Esophagus squamous epithelium (tissue), 5 donors: Measurements from ENCODE around the gene RSPO4. TPM values are rescaled to one million over a fixed set of nuclear protein-coding genes. Genes with fewer than 3 reads are reported as not detected.

Experiments
- DNase-seq: peaks from one replicate; lab custom pipeline; 2025; lab: John Stamatoyannopoulos, UW
- H3K27ac ChIP-seq, 4 donors: fragments of 200-600 bp; sonication (generic); one replicate each; pipeline ENCODE4 v1.5.1; 2016 to 2019; ENCODE audit warnings: mild to moderate bottlenecking in 1 of 4
- H3K27me3 ChIP-seq, 4 donors: fragments of 200-600 bp; sonication (generic); 1 replicate in 3 of 4; 2 replicates in 1 of 4; pipeline versions ENCODE4 v1.5.1 to v1.6.0; 2017 to 2021; ENCODE audit warnings: antibody characterized with exemption in 1 of 4
- H3K36me3 ChIP-seq, 3 donors: fragments of 200-600 bp; sonication (generic); one replicate each; pipeline ENCODE4 v1.5.1; 2016 to 2019
- H3K4me1 ChIP-seq, 3 donors: fragments of 200-600 bp; sonication (generic); one replicate each; pipeline ENCODE4 v1.5.1; 2017 to 2019
- H3K4me3 ChIP-seq, 4 donors: fragments of 200-600 bp; sonication (generic); 1 replicate in 3 of 4; 2 replicates in 1 of 4; pipeline ENCODE4 v1.5.1; 2016 to 2019; ENCODE audit warnings: mild to moderate bottlenecking in 2 of 4, moderate library complexity in 1 of 4
- H3K9me3 ChIP-seq, 3 donors: fragments of 200-600 bp; sonication (generic); one replicate each; pipeline ENCODE4 v1.5.1; 2016 to 2019
- POLR2A ChIP-seq, 4 donors: fragments of 450-650 bp; IDR thresholded peaks; one replicate each; pipeline ENCODE4 v1.6.1; 2017; ENCODE audit warnings: antibody characterized with exemption in 4 of 4, mild to moderate bottlenecking in 4 of 4, moderate library complexity in 3 of 4
- WGBS, 2 donors: methylation state at CpG; one replicate each; pipeline ENCODE4 v1.1.5; 2018; 5-methylcytosine and 5-hydroxymethylcytosine counted together
- intact Hi-C: fragments of 100-400 bp; cut with DNase I; formaldehyde crosslinking; loops from one replicate; pipeline ENCODE4 v1.15.0; 2022
- total RNA-seq, 4 donors: library from RNA; depleted of rRNA; stranded (reverse); fragments of >200 nt; gene quantifications; one replicate each; pipeline ENCODE4 v1.1.0, GENCODE V29; 2016
- TF ChIP-seq, protein P1 (sequence below), 6 experiments: fragments of 450-650 bp in 4 of 6; fragments of 200-600 bp in 2 of 6; sonication (generic) in 2 of 6; IDR thresholded peaks; one replicate each; pipeline ENCODE4 v1.5.1; 2016 to 2019; ENCODE audit warnings: antibody characterized with exemption in 6 of 6, mild to moderate bottlenecking in 4 of 6, moderate library complexity in 4 of 6
- donor health status: DM: yes; HTN: yes; CAD: no.

The RSPO4 gene
- total RNA-seq, 4 donors from 2014 or later = 0.18 to 0.23 (median 0.19) TPM; not detected in 1

- intact Hi-C loops = loop anchor here (10.0 kb wide), 1 partner anchor 60 kb away; no protein-coding TSS in a partner anchor
- Histone ChIP-seq H3K4me1 (no peaks in the 10 kb centered on the region), H3K9me3 (no peaks in the 10 kb centered on the region), H3K4me3 (no peak overlapping the region), H3K36me3 (no peaks in the 10 kb centered on the region), H3K27ac (no peak overlapping the region), H3K27me3 (peaks cover 0 to 27% (median 0%) of the 10 kb centered on the region in 4 donors)
- no peak for TF ChIP-seq POLR2A (IDR thresholded peaks at IDR 0.05)
- TF ChIP-seq, protein P1, sequence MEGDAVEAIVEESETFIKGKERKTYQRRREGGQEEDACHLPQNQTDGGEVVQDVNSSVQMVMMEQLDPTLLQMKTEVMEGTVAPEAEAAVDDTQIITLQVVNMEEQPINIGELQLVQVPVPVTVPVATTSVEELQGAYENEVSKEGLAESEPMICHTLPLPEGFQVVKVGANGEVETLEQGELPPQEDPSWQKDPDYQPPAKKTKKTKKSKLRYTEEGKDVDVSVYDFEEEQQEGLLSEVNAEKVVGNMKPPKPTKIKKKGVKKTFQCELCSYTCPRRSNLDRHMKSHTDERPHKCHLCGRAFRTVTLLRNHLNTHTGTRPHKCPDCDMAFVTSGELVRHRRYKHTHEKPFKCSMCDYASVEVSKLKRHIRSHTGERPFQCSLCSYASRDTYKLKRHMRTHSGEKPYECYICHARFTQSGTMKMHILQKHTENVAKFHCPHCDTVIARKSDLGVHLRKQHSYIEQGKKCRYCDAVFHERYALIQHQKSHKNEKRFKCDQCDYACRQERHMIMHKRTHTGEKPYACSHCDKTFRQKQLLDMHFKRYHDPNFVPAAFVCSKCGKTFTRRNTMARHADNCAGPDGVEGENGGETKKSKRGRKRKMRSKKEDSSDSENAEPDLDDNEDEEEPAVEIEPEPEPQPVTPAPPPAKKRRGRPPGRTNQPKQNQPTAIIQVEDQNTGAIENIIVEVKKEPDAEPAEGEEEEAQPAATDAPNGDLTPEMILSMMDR (IDR thresholded peaks at IDR 0.05) = no peak
- WGBS, 2 donors = 66 to 79% methylated on average over 9 to 10 of the region's 13 CpGs
- no peak for DNase-seq
Measured at GRCh38 chr20:944774-945410, 57.2 kb downstream of the RSPO4 start.

DNA sequence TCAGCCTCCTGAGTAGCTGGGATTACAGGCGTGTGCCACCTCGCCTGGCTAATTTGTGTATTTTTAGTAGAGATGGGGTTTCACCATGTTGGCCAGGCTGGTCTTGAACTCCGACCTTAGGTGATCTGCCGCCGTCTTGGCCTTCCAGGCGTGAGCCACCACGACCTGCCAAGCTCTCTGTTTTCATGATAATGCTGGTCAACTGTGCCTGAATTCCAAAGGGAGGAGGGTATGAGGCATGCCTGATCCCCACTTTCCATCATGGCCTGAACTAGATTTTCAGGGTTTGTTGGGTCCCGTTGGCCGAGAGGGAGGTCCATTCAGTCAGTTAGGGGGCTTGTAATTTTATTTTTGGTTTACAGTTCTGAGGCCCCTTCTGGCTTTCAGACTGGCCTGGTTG lies 58.0 kb downstream of the RSPO4 start:
- Histone ChIP-seq H3K36me3 (no peaks in the 10 kb centered on the region), H3K4me1 (no peaks in the 10 kb centered on the region), H3K9me3 (no peaks in the 10 kb centered on the region), H3K27me3 (peaks cover 0 to 23% (median 0%) of the 10 kb centered on the region in 4 donors), H3K27ac (no peak overlapping the region), H3K4me3 (no peak overlapping the region)
- TF ChIP-seq, protein P1 (IDR thresholded peaks at IDR 0.05) = no peak
- TF ChIP-seq POLR2A (IDR thresholded peaks at IDR 0.05) = no peak
- DNase-seq = no peak
- WGBS, 2 donors = 77 to 87% methylated on average over 4 to 7 of the region's 9 CpGs
- intact Hi-C loops = loop anchor here (10.0 kb wide), 1 partner anchor 59 kb away; no protein-coding TSS in a partner anchor

DNA sequence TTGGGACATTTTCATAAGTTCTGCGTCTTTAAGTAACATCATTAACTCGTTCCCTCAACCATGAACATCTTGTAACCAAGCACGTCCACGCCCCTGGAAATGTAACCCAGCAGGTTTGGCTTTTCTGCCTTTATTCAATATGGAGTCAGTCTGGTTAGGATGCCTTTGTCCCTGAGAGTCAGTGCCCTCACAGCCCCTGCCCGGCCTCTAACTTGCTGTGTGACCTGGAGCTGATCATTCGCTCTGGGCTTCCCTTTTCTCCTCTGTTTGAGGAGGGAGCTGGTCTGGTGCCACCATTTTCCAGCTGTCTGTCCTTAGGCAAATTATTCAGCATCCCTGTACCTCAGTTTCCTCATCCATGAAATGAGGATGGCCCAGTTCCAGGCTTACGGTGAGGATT lies 59.5 kb downstream of the RSPO4 start:
- H3K9me3 ChIP-seq = no peaks in the 10 kb centered on the region
- no peak overlapping the region for H3K4me3 ChIP-seq
- 65 to 70% methylated on average over 7 of the region's 7 CpGs for WGBS, 2 donors
- TF ChIP-seq POLR2A (IDR thresholded peaks at IDR 0.05) = no peak
- TF ChIP-seq, protein P1 (IDR thresholded peaks at IDR 0.05) = no peak
- intact Hi-C loops = loop anchor here (10.0 kb wide), 1 partner anchor 58 kb away; no protein-coding TSS in a partner anchor
- no peak overlapping the region for H3K27ac ChIP-seq
- no peaks in the 10 kb centered on the region for H3K36me3 ChIP-seq
- peaks cover 0 to 20% (median 0%) of the 10 kb centered on the region in 4 donors for H3K27me3 ChIP-seq
- no peaks in the 10 kb centered on the region for H3K4me1 ChIP-seq
- DNase-seq = no peak

DNA sequence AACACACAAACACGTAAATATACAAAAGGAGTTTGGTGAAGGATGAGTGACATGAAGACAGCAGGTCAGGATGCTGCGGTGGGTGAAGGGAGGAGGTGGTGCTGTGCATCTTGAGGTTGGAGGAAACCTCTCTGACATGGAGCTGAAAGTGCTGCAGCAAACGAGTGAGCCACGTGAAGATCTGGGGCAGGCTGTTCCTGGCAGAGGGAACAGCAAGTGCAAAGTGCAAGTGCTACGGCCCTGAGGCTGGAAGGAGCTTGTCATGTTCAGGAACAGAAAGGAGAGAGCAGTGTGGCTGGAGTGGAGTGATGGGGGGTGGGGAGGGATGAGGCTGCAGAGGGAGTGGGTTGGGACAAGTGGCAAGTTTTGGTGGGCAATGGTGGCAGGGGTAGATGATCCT lies 61.2 kb downstream of the RSPO4 start:
- Histone ChIP-seq H3K4me1 (no peaks in the 10 kb centered on the region), H3K36me3 (no peaks in the 10 kb centered on the region), H3K4me3 (no peak overlapping the region), H3K27ac (no peak overlapping the region), H3K27me3 (peaks cover 0 to 10% (median 0%) of the 10 kb centered on the region in 4 donors), H3K9me3 (no peaks in the 10 kb centered on the region)
- intact Hi-C loops = loop anchor here (10.0 kb wide), 1 partner anchor 56 kb away; no protein-coding TSS in a partner anchor
- no peak for DNase-seq
- TF ChIP-seq, protein P1 (IDR thresholded peaks at IDR 0.05) = no peak
- no peak for TF ChIP-seq POLR2A (IDR thresholded peaks at IDR 0.05)
- WGBS, 2 donors = 65 to 68% methylated on average over 5 of the region's 5 CpGs

- H3K36me3 ChIP-seq = no peaks in the 10 kb centered on the region
- TF ChIP-seq, protein P1 (IDR thresholded peaks at IDR 0.05) = no peak
- intact Hi-C loops = loop anchor here (10.0 kb wide), 1 partner anchor 55 kb away; no protein-coding TSS in a partner anchor
- no peaks in the 10 kb centered on the region for H3K27me3 ChIP-seq
- no peaks in the 10 kb centered on the region for H3K9me3 ChIP-seq
- no peak overlapping the region for H3K4me3 ChIP-seq
- DNase-seq = no peak
- no peak overlapping the region for H3K27ac ChIP-seq
- H3K4me1 ChIP-seq = no peaks in the 10 kb centered on the region
- WGBS, 2 donors = 91 to 93% methylated on average over 3 to 5 of the region's 5 CpGs
Measured at GRCh38 chr20:939606-940005, 62.5 kb downstream of the RSPO4 start.
